Measurements from ENCODE around the gene TAMALIN.

GRCh38 chr12:52005903-52006703 is 643 bp upstream of the TAMALIN start:
- TF ChIP-seq CTCF (conservative IDR thresholded peaks at IDR 0.05; ENCODE audit: low read depth, low read length) = no peak
- TF ChIP-seq EZH2phosphoT487 (IDR thresholded peaks at IDR 0.05; ENCODE audit: borderline replicate concordance, low read length) = no peak
- no peak for TF ChIP-seq EZH2 (IDR thresholded peaks at IDR 0.05; ENCODE audit: low read length, unreplicated experiment)
